Activated CD4-positive, alpha-beta T cell treated with anti-CD3 and anti-CD28 coated beads for 36 hours (primary cell): Measurements from ENCODE around the gene NDUFV3. TPM values are rescaled to one million over a fixed set of nuclear protein-coding genes. Genes with fewer than 3 reads are reported as not detected.
"Not testable (repeated sequence)": the region's sequence is repeated elsewhere in the genome, so short reads cannot be mapped to it uniquely, and the experiment has no call there.

Experiments
- ATAC-seq: fragments of 200-7000 bp; cut with Tn5 transposase; one replicate; pipeline ENCODE4 v1.10.0; 2021; ENCODE audit warnings: mild to moderate bottlenecking, moderate library complexity
- CTCF ChIA-PET: fragments of 350-600 bp; sonication (Branson Sonifier 250); formaldehyde crosslinking; loops from one replicate; lab custom pipeline; 2021; ENCODE audit warnings: antibody characterized with exemption; lab: Charles Lee
- POLR2A ChIA-PET: fragments of 350-600 bp; sonication (Branson Sonifier 250); formaldehyde crosslinking; loops from one replicate; lab custom pipeline; 2021; ENCODE audit warnings: antibody characterized with exemption, inconsistent platforms; lab: Charles Lee
- DNase-seq: peaks from one replicate; pipeline ENCODE4 v3.0.0-alpha.2; 2020
- H3K27ac Mint-ChIP-seq: one replicate; pipeline ENCODE4 v1.8.0; 2021; ENCODE audit warnings: mixed read lengths
- H3K27me3 Mint-ChIP-seq: one replicate; pipeline ENCODE4 v1.8.0; 2021; ENCODE audit warnings: mixed read lengths
- H3K36me3 Mint-ChIP-seq: one replicate; pipeline ENCODE4 v1.8.0; 2021; ENCODE audit warnings: low read depth, mixed read lengths
- H3K4me1 Mint-ChIP-seq: one replicate; pipeline ENCODE4 v1.8.0; 2021; ENCODE audit warnings: mixed read lengths
- H3K4me3 Mint-ChIP-seq: one replicate; pipeline ENCODE4 v1.8.0; 2021; ENCODE audit warnings: mild to moderate bottlenecking, moderate library complexity, mixed read lengths
- H3K9me3 Mint-ChIP-seq: one replicate; pipeline ENCODE4 v1.8.0; 2021; ENCODE audit warnings: low read depth, mixed read lengths
- intact Hi-C, 2 experiments: fragments of 100-400 bp; cut with DNase I in 1 of 2; cut with micrococcal nuclease in 1 of 2; formaldehyde crosslinking; loops; one replicate each; pipeline versions ENCODE4 v1.14.2 to v1.15.1; 2022 to 2024; cut with DNase I, micrococcal nuclease
- total RNA-seq, 2 experiments: library from RNA; stranded (reverse); gene quantifications; one replicate each; pipeline ENCODE4 v1.2.3, GENCODE V29; 2021

NDUFV3 gene
- total RNA-seq, 2 experiments from 2014 or later, result 24.6 to 31.8 TPM

GRCh38 chr21:42873096-42873495 lies 20.0 kb upstream of the NDUFV3 start:
- H3K36me3 Mint-ChIP-seq, result peaks cover 63% of the 10 kb centered on the region

GRCh38 chr21:42875811-42876210 lies 17.3 kb upstream of the NDUFV3 start:
- H3K4me3 Mint-ChIP-seq, DNase-seq, H3K9me3 Mint-ChIP-seq, H3K27ac Mint-ChIP-seq, H3K27me3 Mint-ChIP-seq, POLR2A ChIA-PET, ATAC-seq: not testable (repeated sequence)
- intact Hi-C loops, result loop anchor here in 1 of 2 experiments (5.0 kb wide), 1 partner anchor 459 kb away; no protein-coding TSS in a partner anchor
- H3K4me1 Mint-ChIP-seq, result peaks cover 14% of the 10 kb centered on the region
- H3K36me3 Mint-ChIP-seq, result peaks cover 49% of the 10 kb centered on the region
- CTCF ChIA-PET, result interaction anchor here (1.0 kb wide), 1 partner anchor 20 kb away, joined by 3 read pairs; no protein-coding TSS in a partner anchor

More at GRCh38 chr21:42873096-42873495, 20.0 kb upstream of the NDUFV3 start:
- H3K9me3 Mint-ChIP-seq, result no peaks in the 10 kb centered on the region
- no peak for DNase-seq
- no peak overlapping the region for H3K27ac Mint-ChIP-seq
- CTCF ChIA-PET, result interaction anchor here (0.6 kb wide), 1 partner anchor 55 kb away, joined by 5 read pairs; no protein-coding TSS in a partner anchor
- no peak for ATAC-seq
- POLR2A ChIA-PET, result no interaction called here
- peaks cover 4% of the 10 kb centered on the region for H3K4me1 Mint-ChIP-seq
- no peaks in the 10 kb centered on the region for H3K27me3 Mint-ChIP-seq
- intact Hi-C loops, result no loop called here
- H3K4me3 Mint-ChIP-seq, result no peak overlapping the region

GRCh38 chr21:42878678-42878992 lies 14.5 kb upstream of the NDUFV3 start:
- Mint-ChIP-seq H3K36me3 (peaks cover 34% of the 10 kb centered on the region), H3K9me3 (no peaks in the 10 kb centered on the region), H3K4me1 (peaks cover 17% of the 10 kb centered on the region), H3K27me3 (no peaks in the 10 kb centered on the region), H3K4me3 (peak overlapping the region; percentile 92), H3K27ac (peak overlapping the region; percentile 99)
- peak; percentile 9 for ATAC-seq
- intact Hi-C loops, result loop anchor here (1.0 to 5.0 kb wide), 3 partner anchors 45 to 1134 kb away; partner anchors contain the start of gene TRAPPC10 (in 1 of the 2)
- POLR2A ChIA-PET, result interaction anchor here (0.7 to 1.5 kb wide), 3 partner anchors 14 to 288 kb away, joined by 3 to 4 read pairs (median 3); partner anchors contain the start of genes NDUFV3 and PKNOX1
- DNase-seq, result no peak
- CTCF ChIA-PET, result interaction anchor here (0.8 kb wide), 1 partner anchor 226 kb away, joined by 3 read pairs; no protein-coding TSS in a partner anchor

GRCh38 chr21:42878993-42879787 lies 13.9 kb upstream of the NDUFV3 start, which contains the start of gene WDR4:
TSS of gene WDR4 (minus strand) at chr21:42879539. CDS start at chr21:42879495, 44 bp downstream.
- DNase-seq (peak; percentile 99), ATAC-seq (peak; percentile 93)
- no peaks in the 10 kb centered on the region for H3K27me3 Mint-ChIP-seq
- H3K4me3 Mint-ChIP-seq, result peak within 1 kb of the TSS; percentile 92
- POLR2A ChIA-PET, result interaction anchor here (0.7 to 1.5 kb wide), 3 partner anchors 14 to 289 kb away, joined by 3 to 4 read pairs (median 3); partner anchors contain the start of genes NDUFV3 and PKNOX1
- H3K9me3 Mint-ChIP-seq, result no peaks in the 10 kb centered on the region
- CTCF ChIA-PET, result interaction anchor here (0.8 kb wide), 1 partner anchor 227 kb away, joined by 3 read pairs; no protein-coding TSS in a partner anchor
- H3K36me3 Mint-ChIP-seq, result peaks cover 30% of the 10 kb centered on the region
- peaks cover 17% of the 10 kb centered on the region for H3K4me1 Mint-ChIP-seq
- intact Hi-C loops, result loop anchor here (1.0 to 5.0 kb wide), 8 partner anchors 14 to 1134 kb away; partner anchors contain the start of genes NDUFV3 (in 2 of the 2), HSF2BP (in 1 of the 2), PKNOX1 (in 1 of the 2) and RRP1 (in 1 of the 2)
- peak within 1 kb of the TSS; percentile 99 for H3K27ac Mint-ChIP-seq

GRCh38 chr21:42880352-42880751 lies 12.8 kb upstream of the NDUFV3 start:
- ATAC-seq, result no peak
- Mint-ChIP-seq H3K9me3 (no peaks in the 10 kb centered on the region), H3K4me1 (peaks cover 17% of the 10 kb centered on the region), H3K36me3 (peaks cover 20% of the 10 kb centered on the region), H3K27ac (peak overlapping the region; percentile 99), H3K4me3 (peak overlapping the region; percentile 92), H3K27me3 (no peaks in the 10 kb centered on the region)
- intact Hi-C loops, result no loop called here
- POLR2A ChIA-PET, result interaction anchor here (1.1 kb wide), 1 partner anchor 12 kb away, joined by 5 read pairs; the partner anchor contains the start of gene NDUFV3
- DNase-seq, result no peak
- CTCF ChIA-PET, result interaction anchor here (1.5 kb wide), 1 partner anchor 12 kb away, joined by 5 read pairs; no protein-coding TSS in a partner anchor

- no peak for ATAC-seq
- POLR2A ChIA-PET, result no interaction called here
- Mint-ChIP-seq H3K9me3 (no peaks in the 10 kb centered on the region), H3K4me1 (peaks cover 12% of the 10 kb centered on the region), H3K27ac (no peak overlapping the region), H3K27me3 (no peaks in the 10 kb centered on the region), H3K4me3 (no peak overlapping the region), H3K36me3 (peaks cover 3% of the 10 kb centered on the region)
- DNase-seq, result no peak
- intact Hi-C loops, result no loop called here
- CTCF ChIA-PET, result no interaction called here
Observed at GRCh38 chr21:42883921-42884320, 9.2 kb upstream of the NDUFV3 start.

- H3K27me3 Mint-ChIP-seq, result no peaks in the 10 kb centered on the region
- intact Hi-C loops, result no loop called here
- H3K27ac Mint-ChIP-seq, result no peak overlapping the region
- H3K4me1 Mint-ChIP-seq, result peaks cover 2% of the 10 kb centered on the region
- no peaks in the 10 kb centered on the region for H3K9me3 Mint-ChIP-seq
- CTCF ChIA-PET, result interaction anchor here (0.6 to 1.3 kb wide), 2 partner anchors 10 to 54 kb away, joined by 3 to 4 read pairs; no protein-coding TSS in a partner anchor
- no peaks in the 10 kb centered on the region for H3K36me3 Mint-ChIP-seq
- ATAC-seq, result no peak
- no peak for DNase-seq
- H3K4me3 Mint-ChIP-seq, result no peak overlapping the region
- POLR2A ChIA-PET, result no interaction called here
Observed at GRCh38 chr21:42887326-42887725, 5.8 kb upstream of the NDUFV3 start.

- ATAC-seq, result no peak
- ChIA-PET CTCF (interaction anchor here (0.7 to 1.2 kb wide), 2 partner anchors 11 to 18 kb away, joined by 3 to 5 read pairs; no protein-coding TSS in a partner anchor), POLR2A (interaction anchor here (0.7 to 1.7 kb wide), 6 partner anchors 8 to 154 kb away, joined by 3 to 8 read pairs (median 4); partner anchors contain the start of gene PKNOX1)
- intact Hi-C loops, result loop anchor here in 1 of 2 experiments (10.0 kb wide), 1 partner anchor 658 kb away; no protein-coding TSS in a partner anchor
- Mint-ChIP-seq H3K4me3 (peak overlapping the region; percentile 74), H3K4me1 (peaks cover 9% of the 10 kb centered on the region), H3K9me3 (no peaks in the 10 kb centered on the region), H3K36me3 (peaks cover 12% of the 10 kb centered on the region), H3K27ac (peak overlapping the region; percentile 90), H3K27me3 (no peaks in the 10 kb centered on the region)
- no peak for DNase-seq
Observed at GRCh38 chr21:42892582-42892930, 553 bp upstream of the NDUFV3 start.

GRCh38 chr21:42900446-42900845 lies 7.3 kb downstream of the NDUFV3 start:
- H3K36me3 Mint-ChIP-seq, result peaks cover 31% of the 10 kb centered on the region
- DNase-seq, result no peak
- no peak overlapping the region for H3K4me3 Mint-ChIP-seq
- H3K9me3 Mint-ChIP-seq, result no peaks in the 10 kb centered on the region
- peaks cover 12% of the 10 kb centered on the region for H3K4me1 Mint-ChIP-seq
- no peak for ATAC-seq
- intact Hi-C loops, result no loop called here
- ChIA-PET POLR2A (interaction anchor here (0.8 kb wide), 1 partner anchor 8 kb away, joined by 4 read pairs; the partner anchor contains the start of gene NDUFV3), CTCF (no interaction called here)
- H3K27ac Mint-ChIP-seq, result no peak overlapping the region
- H3K27me3 Mint-ChIP-seq, result no peaks in the 10 kb centered on the region

GRCh38 chr21:42903817-42904216 lies 10.7 kb downstream of the NDUFV3 start:
- Mint-ChIP-seq H3K4me1 (peaks cover 2% of the 10 kb centered on the region), H3K9me3 (no peaks in the 10 kb centered on the region), H3K36me3 (peaks cover 25% of the 10 kb centered on the region), H3K4me3 (no peak overlapping the region), H3K27me3 (no peaks in the 10 kb centered on the region), H3K27ac (no peak overlapping the region)
- DNase-seq, result no peak
- intact Hi-C loops, result no loop called here
- ChIA-PET POLR2A (no interaction called here), CTCF (no interaction called here)
- ATAC-seq, result no peak

- peaks cover 26% of the 10 kb centered on the region for H3K36me3 Mint-ChIP-seq
- H3K4me1 Mint-ChIP-seq, result no peaks in the 10 kb centered on the region
- CTCF ChIA-PET, result no interaction called here
- H3K27ac Mint-ChIP-seq, result no peak overlapping the region
- no peaks in the 10 kb centered on the region for H3K27me3 Mint-ChIP-seq
- no peak for ATAC-seq
- no peaks in the 10 kb centered on the region for H3K9me3 Mint-ChIP-seq
- no peak for DNase-seq
- POLR2A ChIA-PET, result no interaction called here
- no peak overlapping the region for H3K4me3 Mint-ChIP-seq
- intact Hi-C loops, result no loop called here
Observed at GRCh38 chr21:42905195-42905594, 12.1 kb downstream of the NDUFV3 start.
